Endothelial cell of umbilical vein (primary cell): Measurements from ENCODE around the gene LRRC8B. TPM values are rescaled to one million over a fixed set of nuclear protein-coding genes. Genes with fewer than 3 reads are reported as not detected.
"Not testable (repeated sequence)": the region's sequence is repeated elsewhere in the genome, so short reads cannot be mapped to it uniquely, and the experiment has no call there.

Experiments used
- BruUV-seq: library from RNA; stranded (reverse); fragments of 400-500 nt; replicated peaks from 2 replicates; lab custom pipeline; 2021; lab: Mats Ljungman, UMichigan
- CTCF ChIA-PET: fragments of 300-600, 350-600 bp; sonication (Branson Sonifier 250); formaldehyde crosslinking; loops from one replicate; lab custom pipeline; 2021; ENCODE audit warnings: antibody characterized with exemption, inconsistent platforms; lab: Charles Lee
- POLR2A ChIA-PET: fragments of 300-600, 350-600 bp; sonication (Branson Sonifier 250); formaldehyde crosslinking; loops from one replicate; lab custom pipeline; 2021; ENCODE audit warnings: antibody characterized with exemption, inconsistent platforms; lab: Charles Lee
- DNase-seq: peaks from one replicate; pipeline ENCODE4 v3.0.0-alpha.2; 2011; ENCODE audit warnings: low read depth, low spot score
- FAIRE-seq: peaks from 2 replicates; lab custom pipeline; 2011; peaks lifted over from hg19 to GRCh38; lab: Jason Lieb, UNC
- H2AFZ ChIP-seq: 2 replicates; pipeline ENCODE4 v1.6.0; 2012; ENCODE audit warnings: low read depth, low read length, control low read depth, inconsistent platforms
- H3K27ac ChIP-seq: 2 replicates; pipeline ENCODE4 v1.5.1; 2011; ENCODE audit warnings: low read depth, mild to moderate bottlenecking, control low read depth, low read length, moderate library complexity; ENCODE audit not compliant: insufficient read depth
- H3K27me3 ChIP-seq, 2 experiments: 2 replicates each; pipeline versions ENCODE4 v1.6.0 to v1.6.1; 2011; ENCODE audit warnings: low read length in 2 of 2, mixed read lengths in 1 of 2; ENCODE audit not compliant: control insufficient read depth in 2 of 2, insufficient read depth in 2 of 2
- H3K36me3 ChIP-seq, 2 experiments: 2 replicates in 1 of 2; 3 replicates in 1 of 2; pipeline ENCODE4 v1.5.1; 2011; ENCODE audit warnings: low read length in 2 of 2, mild to moderate bottlenecking in 1 of 2, moderate library complexity in 1 of 2; ENCODE audit not compliant: control insufficient read depth in 2 of 2, insufficient read depth in 2 of 2; ENCODE audit errors: extremely low read depth in 1 of 2
- H3K4me1 ChIP-seq: 3 replicates; pipeline ENCODE4 v1.5.1; 2011; ENCODE audit warnings: mild to moderate bottlenecking, low read length; ENCODE audit not compliant: control insufficient read depth, insufficient read depth; ENCODE audit errors: extremely low read depth
- H3K4me2 ChIP-seq: 2 replicates; pipeline ENCODE4 v1.6.1; 2011; ENCODE audit warnings: low read length, control low read depth, mixed read lengths; ENCODE audit not compliant: insufficient read depth
- H3K4me3 ChIP-seq, 3 experiments: fragments of 200-600 bp in 1 of 3; sonication (generic), shearing (Covaris generic) in 1 of 3; replicated peaks in 1 of 3; 2 replicates each; pipeline ENCODE4 v1.5.1; 2011 to 2016; ENCODE audit warnings: control low read depth in 3 of 3, low read length in 3 of 3, mild to moderate bottlenecking in 2 of 3, inconsistent platforms in 1 of 3, low read depth in 1 of 3, moderate library complexity in 1 of 3; ENCODE audit not compliant: insufficient read depth in 1 of 3
- H3K79me2 ChIP-seq: 2 replicates; pipeline ENCODE4 v1.6.0; 2012; ENCODE audit warnings: low read length, inconsistent platforms; ENCODE audit not compliant: control insufficient read depth, insufficient read depth
- H3K9ac ChIP-seq: replicated peaks from 2 replicates; pipeline ENCODE3; 2011; ENCODE audit warnings: low read length, control low read depth; ENCODE audit not compliant: insufficient read depth; ENCODE audit errors: extremely low read depth
- H3K9me1 ChIP-seq: replicated peaks from 3 replicates; pipeline ENCODE4 v1.6.0; 2011; ENCODE audit warnings: mild to moderate bottlenecking, low read length; ENCODE audit not compliant: control insufficient read depth, insufficient read depth; ENCODE audit errors: extremely low read depth
- H3K9me3 ChIP-seq: replicated peaks from 2 replicates; pipeline ENCODE4 v1.5.1; 2012; ENCODE audit warnings: low read length, inconsistent platforms; ENCODE audit not compliant: control insufficient read depth, insufficient read depth
- H4K20me1 ChIP-seq: replicated peaks from 2 replicates; pipeline ENCODE3; 2011; ENCODE audit warnings: mild to moderate bottlenecking, low read length; ENCODE audit not compliant: control insufficient read depth, insufficient read depth; ENCODE audit errors: extremely low read depth
- EZH2 ChIP-seq: IDR thresholded peaks from 2 replicates; pipeline ENCODE4 v1.6.1; 2012; ENCODE audit warnings: borderline replicate concordance, low read depth, mild to moderate bottlenecking, moderate library complexity, low read length, inconsistent platforms; ENCODE audit not compliant: severe bottlenecking
- FOS ChIP-seq: IDR thresholded peaks from 2 replicates; pipeline ENCODE4 v1.6.1; 2011; ENCODE audit warnings: mild to moderate bottlenecking, low read length, moderate library complexity, borderline replicate concordance; ENCODE audit not compliant: insufficient read depth
- GATA2 ChIP-seq: IDR thresholded peaks from 2 replicates; pipeline ENCODE4 v1.7.0; 2011; ENCODE audit warnings: low read depth, mild to moderate bottlenecking, moderate library complexity, mixed read lengths, low read length; ENCODE audit not compliant: insufficient read length, insufficient read depth
- JUN ChIP-seq: IDR thresholded peaks from 2 replicates; pipeline ENCODE4 v1.6.1; 2011; ENCODE audit warnings: borderline replicate concordance, low read depth; ENCODE audit not compliant: insufficient read length, insufficient read depth
- MYC ChIP-seq: IDR thresholded peaks from one replicate; pipeline ENCODE4 v1.6.1; 2011; ENCODE audit warnings: mild to moderate bottlenecking, low read depth, low read length
- POLR2A ChIP-seq: IDR thresholded peaks from 2 replicates; pipeline ENCODE4 v1.6.1; 2012; ENCODE audit warnings: low read depth, mild to moderate bottlenecking, control low read depth, low read length
- POLR2AphosphoS5 ChIP-seq: IDR thresholded peaks from 2 replicates; pipeline ENCODE4 v1.6.1; 2012; ENCODE audit warnings: low read depth, mild to moderate bottlenecking, control low read depth, low read length, moderate library complexity; ENCODE audit not compliant: insufficient read depth
- dilution Hi-C: fragments of 300-500 bp; cut with MboI; formaldehyde crosslinking; loops from one replicate; pipeline ENCODE4 v1.15.0; 2019; ENCODE audit warnings: low sequenced_read_pairs; ENCODE audit not compliant: extremely low pct_ligation_motif_present
- intact Hi-C: fragments of 100-400 bp; cut with micrococcal nuclease; formaldehyde crosslinking; loops from one replicate; pipeline ENCODE4 v1.10.0; 2022
- polyA plus RNA-seq, 4 experiments: library from polyadenylated mRNA; depleted of rRNA in 3 of 4; stranded (reverse) in 3 of 4; unstranded in 1 of 4; fragments of >200 nt; gene quantifications; 2 replicates each; pipeline versions ENCODE4 v1.2.1 to v1.2.3, GENCODE V29; 2011 to 2012; ENCODE audit warnings: missing spikeins in 1 of 4
- total RNA-seq: library from RNA; stranded (reverse); gene quantifications from 2 replicates; pipeline ENCODE4 v1.2.3, GENCODE V29; 2021
- TF ChIP-seq, protein P1 (sequence below): IDR thresholded peaks from 2 replicates; pipeline ENCODE4 v1.6.1; 2011; ENCODE audit not compliant: insufficient read depth, insufficient read length
- TF ChIP-seq, protein P2 (sequence below), 2 donors: IDR thresholded peaks; 1 replicate in 1 of 2; 2 replicates in 1 of 2; pipeline ENCODE4 v1.5.1; 2011; ENCODE audit warnings: low read length in 2 of 2, mild to moderate bottlenecking in 2 of 2, moderate library complexity in 2 of 2, control low read depth in 1 of 2, inconsistent platforms in 1 of 2, low read depth in 1 of 2; ENCODE audit not compliant: insufficient read depth in 1 of 2; ENCODE audit errors: extremely low read depth in 1 of 2

LRRC8B gene
- total and polyA plus RNA-seq, 2 donors (not counting 3 experiments of a cell fraction or from before 2014, with no cell fraction given) = 15.2 to 15.8 TPM

DNA sequence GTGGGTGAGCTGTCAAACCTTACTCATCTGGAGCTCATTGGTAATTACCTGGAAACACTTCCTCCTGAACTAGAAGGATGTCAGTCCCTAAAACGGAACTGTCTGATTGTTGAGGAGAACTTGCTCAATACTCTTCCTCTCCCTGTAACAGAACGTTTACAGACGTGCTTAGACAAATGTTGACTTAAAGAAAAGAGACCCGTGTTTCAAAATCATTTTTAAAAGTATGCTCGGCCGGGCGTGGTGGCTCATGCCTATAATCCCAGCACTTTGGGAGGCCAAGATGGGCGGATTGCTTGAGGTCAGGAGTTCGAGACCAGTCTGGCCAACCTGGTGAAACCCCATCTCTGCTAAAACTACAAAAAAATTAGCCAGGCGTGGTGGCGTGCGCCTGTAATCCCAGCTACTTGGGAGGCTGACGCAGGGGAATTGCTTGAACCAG is 68.3 kb downstream of the LRRC8B start:
- H3K36me3 ChIP-seq, POLR2A ChIA-PET, intact Hi-C loops, H3K4me1 ChIP-seq, H3K9me3 ChIP-seq, DNase-seq, H3K9ac ChIP-seq, H3K4me3 ChIP-seq, H3K4me2 ChIP-seq, dilution Hi-C loops, BruUV-seq, H3K9me1 ChIP-seq, H3K27ac ChIP-seq, H3K27me3 ChIP-seq, H4K20me1 ChIP-seq, FAIRE-seq, H3K79me2 ChIP-seq, H2AFZ ChIP-seq: not testable (repeated sequence)
- CTCF ChIA-PET = interaction anchor here (1.0 to 2.3 kb wide), 3 partner anchors 13 to 170 kb away, joined by 3 to 7 read pairs (median 5); partner anchors contain the start of gene LRRC8C

DNA sequence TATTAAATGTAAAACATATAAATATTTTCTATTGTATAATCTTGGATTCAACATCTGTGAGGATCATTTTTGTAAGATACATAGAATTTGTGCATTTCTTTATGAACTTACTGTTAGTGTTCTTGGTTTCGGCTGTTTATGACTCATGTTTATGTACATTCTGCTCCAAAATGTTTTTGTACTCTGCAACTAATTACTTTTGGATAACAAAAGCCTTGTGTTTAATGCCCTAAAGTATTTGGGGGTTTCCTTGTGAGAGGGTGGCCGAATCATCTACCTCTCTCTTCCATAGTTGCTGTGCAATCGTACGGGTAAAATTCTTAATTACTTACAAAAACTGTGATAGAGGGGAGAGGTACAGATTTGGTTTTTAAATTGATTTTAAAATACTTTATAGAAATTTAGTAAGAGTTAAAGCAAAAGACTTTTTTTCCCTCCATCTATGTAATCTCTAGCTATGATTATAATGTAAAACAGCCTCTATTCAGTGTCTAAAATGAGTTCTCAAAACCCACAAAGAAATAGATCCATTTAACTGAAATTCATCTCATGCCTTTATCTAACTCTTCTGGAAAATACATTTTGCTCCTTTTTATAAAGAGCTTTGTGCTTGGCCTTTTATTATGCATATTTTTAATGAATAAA is 69.6 kb downstream of the LRRC8B start:
- Histone ChIP-seq H3K79me2 (no peaks in the 10 kb centered on the region), H3K9ac (no peak overlapping the region), H3K36me3 (no peaks in the 10 kb centered on the region), H2AFZ (no peak overlapping the region), H3K4me3 (no peak overlapping the region), H4K20me1 (no peaks in the 10 kb centered on the region), H3K4me1 (peaks cover 5% of the 10 kb centered on the region), H3K9me3 (no peaks in the 10 kb centered on the region), H3K27me3 (no peaks in the 10 kb centered on the region), H3K9me1 (no peaks in the 10 kb centered on the region), H3K27ac (no peak overlapping the region), H3K4me2 (no peak overlapping the region)
- CTCF ChIA-PET = interaction anchor here (0.9 to 8.1 kb wide), 6 partner anchors 12 to 384 kb away, joined by 3 to 111 read pairs (median 8); no protein-coding TSS in a partner anchor
- FAIRE-seq (no peak), DNase-seq (no peak)
- TF ChIP-seq POLR2AphosphoS5 (no peak), MYC (no peak), JUN (no peak), FOS (no peak), POLR2A (no peak), GATA2 (no peak), EZH2 (no peak)
- TF ChIP-seq, protein P1, sequence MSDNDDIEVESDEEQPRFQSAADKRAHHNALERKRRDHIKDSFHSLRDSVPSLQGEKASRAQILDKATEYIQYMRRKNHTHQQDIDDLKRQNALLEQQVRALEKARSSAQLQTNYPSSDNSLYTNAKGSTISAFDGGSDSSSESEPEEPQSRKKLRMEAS = no peak
- TF ChIP-seq, protein P2, sequence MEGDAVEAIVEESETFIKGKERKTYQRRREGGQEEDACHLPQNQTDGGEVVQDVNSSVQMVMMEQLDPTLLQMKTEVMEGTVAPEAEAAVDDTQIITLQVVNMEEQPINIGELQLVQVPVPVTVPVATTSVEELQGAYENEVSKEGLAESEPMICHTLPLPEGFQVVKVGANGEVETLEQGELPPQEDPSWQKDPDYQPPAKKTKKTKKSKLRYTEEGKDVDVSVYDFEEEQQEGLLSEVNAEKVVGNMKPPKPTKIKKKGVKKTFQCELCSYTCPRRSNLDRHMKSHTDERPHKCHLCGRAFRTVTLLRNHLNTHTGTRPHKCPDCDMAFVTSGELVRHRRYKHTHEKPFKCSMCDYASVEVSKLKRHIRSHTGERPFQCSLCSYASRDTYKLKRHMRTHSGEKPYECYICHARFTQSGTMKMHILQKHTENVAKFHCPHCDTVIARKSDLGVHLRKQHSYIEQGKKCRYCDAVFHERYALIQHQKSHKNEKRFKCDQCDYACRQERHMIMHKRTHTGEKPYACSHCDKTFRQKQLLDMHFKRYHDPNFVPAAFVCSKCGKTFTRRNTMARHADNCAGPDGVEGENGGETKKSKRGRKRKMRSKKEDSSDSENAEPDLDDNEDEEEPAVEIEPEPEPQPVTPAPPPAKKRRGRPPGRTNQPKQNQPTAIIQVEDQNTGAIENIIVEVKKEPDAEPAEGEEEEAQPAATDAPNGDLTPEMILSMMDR (IDR thresholded peaks at IDR 0.05; ENCODE audit: extremely low read depth in 1 of 2, insufficient read depth in 1 of 2, low read depth in 1 of 2, low read length in 2 of 2) = no peak
- POLR2A ChIA-PET = no interaction called here
- BruUV-seq = no TSS peak
- intact Hi-C loops = no loop called here
- dilution Hi-C loops = no loop called here
